ENCODE measurements around the gene PLEKHG7.

PLEKHG7 gene

DNA sequence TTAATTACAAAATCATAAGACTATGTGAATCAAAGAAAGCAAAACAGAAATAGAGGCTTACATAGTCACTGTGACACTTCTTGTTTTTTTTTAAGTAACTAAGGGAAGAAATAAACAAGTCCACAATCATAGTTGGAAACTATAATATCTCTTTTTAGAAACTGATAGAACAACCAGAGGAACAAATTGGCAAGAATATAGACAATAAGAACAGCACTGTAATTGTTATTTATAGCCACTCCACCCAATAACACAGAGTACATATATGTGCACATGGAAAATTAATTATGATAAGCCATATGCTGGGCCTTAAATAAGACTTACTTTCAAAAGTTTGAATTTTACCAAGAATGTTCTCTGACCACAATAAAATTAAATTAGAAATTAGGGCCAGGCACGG lies 101.1 kb downstream of the PLEKHG7 start:
- DNase-seq (ENCODE audit: low read depth in 2 of 2) = no peak

GRCh38 chr12:92810370-92810769 lies 107.6 kb downstream of the PLEKHG7 start:
- no peak for DNase-seq (ENCODE audit: low read depth in 2 of 2)

DNA sequence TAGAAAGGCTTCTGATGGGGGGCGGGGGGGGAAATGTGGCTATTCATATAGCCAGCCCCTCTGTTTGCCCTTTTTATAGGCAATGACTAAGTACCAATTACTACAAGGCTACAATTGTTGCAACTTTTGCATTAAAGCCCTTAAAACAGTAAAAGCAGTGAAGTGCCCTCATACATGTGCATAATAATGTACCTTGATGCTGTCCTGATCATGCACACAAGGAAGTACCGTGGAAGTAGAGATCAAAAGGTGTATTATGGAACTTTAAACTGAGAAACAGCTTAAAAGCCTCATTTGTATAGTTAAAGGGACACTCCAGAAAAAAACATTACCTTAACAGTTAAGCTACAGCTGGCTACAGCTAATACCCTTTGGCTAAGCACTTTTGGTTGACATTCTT lies 111.8 kb downstream of the PLEKHG7 start:
- no peak for DNase-seq (ENCODE audit: low read depth in 2 of 2)

- DNase-seq (ENCODE audit: low read depth in 2 of 2) = no peak
These were observed 118.4 kb downstream of the PLEKHG7 start for GRCh38 chr12:92821142-92821541.
